H1 (cell line): Measurements from ENCODE around the gene PRKAG1. TPM values are rescaled to one million over a fixed set of nuclear protein-coding genes. Genes with fewer than 3 reads are reported as not detected.
A peak's percentile ranks its signal among the peaks of the same experiment; 100 is the strongest.

Experiments used
- CTCF ChIA-PET: fragments of 300-600 bp; sonication (Branson Sonifier 250); formaldehyde crosslinking; loops from one replicate; lab custom pipeline; 2021; ENCODE audit not compliant: partially characterized antibody; lab: Charles Lee
- POLR2A ChIA-PET: fragments of 300-600 bp; sonication (Branson Sonifier 250); formaldehyde crosslinking; loops from one replicate; lab custom pipeline; 2021; ENCODE audit warnings: inconsistent platforms; ENCODE audit not compliant: partially characterized antibody; lab: Charles Lee
- DNase-seq, 2 experiments: peaks; one replicate each; pipeline versions ENCODE4 v3.0.0 to v3.0.0-alpha.2; 2010 to 2022; ENCODE audit warnings: low spot score in 2 of 2, low read depth in 1 of 2, mixed read lengths in 1 of 2
- FAIRE-seq: peaks from 2 replicates; lab custom pipeline; 2011; peaks lifted over from hg19 to GRCh38; lab: Jason Lieb, UNC
- H2AFZ ChIP-seq: 2 replicates; pipeline ENCODE4 v1.8.1; 2012; ENCODE audit warnings: low read length, inconsistent platforms
- H2AK5ac ChIP-seq: 2 replicates; pipeline ENCODE4 v1.6.1; 2013; ENCODE audit warnings: low read depth, low read length
- H2BK120ac ChIP-seq: replicated peaks from 2 replicates; pipeline ENCODE3; 2013; ENCODE audit warnings: low read depth, low read length, inconsistent platforms
- H2BK12ac ChIP-seq: 2 replicates; pipeline ENCODE4 v1.6.1; 2013; ENCODE audit warnings: low read depth, low read length
- H2BK15ac ChIP-seq: 2 replicates; pipeline ENCODE4 v1.6.1; 2013; ENCODE audit warnings: low read length
- H2BK20ac ChIP-seq: 2 replicates; pipeline ENCODE4 v1.6.1; 2013; ENCODE audit warnings: low read length
- H2BK5ac ChIP-seq: 2 replicates; pipeline ENCODE4 v1.6.1; 2013; ENCODE audit warnings: low read depth, low read length
- H3K14ac ChIP-seq: 2 replicates; pipeline ENCODE4 v1.6.1; 2013; ENCODE audit warnings: inconsistent platforms; ENCODE audit not compliant: insufficient read length
- H3K18ac ChIP-seq: 2 replicates; pipeline ENCODE4 v1.6.1; 2013; ENCODE audit warnings: low read length; ENCODE audit errors: extremely low read depth
- H3K23ac ChIP-seq: 2 replicates; pipeline ENCODE4 v1.6.1; 2013; ENCODE audit warnings: inconsistent platforms; ENCODE audit not compliant: insufficient read length
- H3K23me2 ChIP-seq: 2 replicates; pipeline ENCODE4 v1.6.1; 2013; ENCODE audit warnings: low read depth, low read length
- H3K27ac ChIP-seq: 2 replicates; pipeline ENCODE4 v1.6.1; 2011; ENCODE audit warnings: low read depth, low read length, inconsistent platforms
- H3K27me3 ChIP-seq, 4 experiments: replicated peaks in 1 of 4; 1 replicate in 1 of 4; 2 replicates in 3 of 4; pipeline versions ENCODE4 v1.6.1 to v1.8.1; 2011 to 2013; ENCODE audit warnings: low read length in 3 of 4, mild to moderate bottlenecking in 3 of 4, inconsistent platforms in 2 of 4, mixed read lengths in 2 of 4, moderate library complexity in 1 of 4; ENCODE audit not compliant: control insufficient read depth in 3 of 4, insufficient read depth in 3 of 4; ENCODE audit errors: extremely low read depth in 1 of 4
- H3K36me3 ChIP-seq, 4 experiments: 2 replicates each; pipeline versions ENCODE4 v1.6.1 to v1.8.1; 2011 to 2013; ENCODE audit warnings: mild to moderate bottlenecking in 4 of 4, low read length in 3 of 4, moderate library complexity in 2 of 4, control low read depth in 1 of 4, inconsistent platforms in 1 of 4; ENCODE audit not compliant: insufficient read depth in 4 of 4, control insufficient read depth in 2 of 4
- H3K4ac ChIP-seq: replicated peaks from 2 replicates; pipeline ENCODE3; 2013; ENCODE audit warnings: low read length, low read depth, mixed read lengths, inconsistent platforms; ENCODE audit not compliant: insufficient read length
- H3K4me1 ChIP-seq, 4 experiments: replicated peaks in 1 of 4; 1 replicate in 1 of 4; 2 replicates in 3 of 4; pipeline versions ENCODE4 v1.6.1 to v1.8.1; 2011 to 2013; ENCODE audit warnings: low read length in 3 of 4, inconsistent platforms in 2 of 4, mixed read lengths in 1 of 4; ENCODE audit not compliant: insufficient read depth in 4 of 4, control insufficient read depth in 3 of 4
- H3K4me2 ChIP-seq, 2 experiments: 2 replicates each; pipeline versions ENCODE4 v1.6.1 to v1.8.1; 2011 to 2013; ENCODE audit warnings: low read depth in 2 of 2, low read length in 2 of 2, control low read depth in 1 of 2, inconsistent platforms in 1 of 2, mild to moderate bottlenecking in 1 of 2; ENCODE audit not compliant: insufficient read depth in 1 of 2
- H3K4me3 ChIP-seq, 4 experiments: fragments of 200-600, 300-600 bp in 1 of 4; sonication (generic), shearing (Covaris generic), sonication (Bioruptor Twin) in 1 of 4; 2 replicates each; pipeline versions ENCODE4 v1.5.1 to v1.8.1; 2011 to 2016; ENCODE audit warnings: low read length in 4 of 4, low read depth in 3 of 4, control low read depth in 2 of 4, inconsistent platforms in 2 of 4, mild to moderate bottlenecking in 2 of 4, mixed read lengths in 1 of 4, moderate library complexity in 1 of 4; ENCODE audit not compliant: insufficient read depth in 2 of 4; ENCODE audit errors: extremely low read depth in 1 of 4
- H3K56ac ChIP-seq: replicated peaks from 2 replicates; pipeline ENCODE3; 2013; ENCODE audit warnings: low read depth, mild to moderate bottlenecking, mixed read lengths, low read length, inconsistent platforms; ENCODE audit not compliant: insufficient read length
- H3K79me1 ChIP-seq: 2 replicates; pipeline ENCODE4 v1.6.1; 2013; ENCODE audit warnings: low read depth, low read length, control low read depth
- H3K79me2 ChIP-seq, 2 experiments: 2 replicates each; pipeline versions ENCODE4 v1.6.1 to v1.8.1; 2012 to 2013; ENCODE audit warnings: low read length in 2 of 2, mild to moderate bottlenecking in 2 of 2, inconsistent platforms in 1 of 2; ENCODE audit not compliant: insufficient read depth in 2 of 2, control insufficient read depth in 1 of 2
- H3K9ac ChIP-seq, 4 experiments: replicated peaks in 1 of 4; 1 replicate in 1 of 4; 2 replicates in 3 of 4; pipeline versions ENCODE4 v1.6.1 to v1.8.1; 2011 to 2013; ENCODE audit warnings: low read depth in 3 of 4, low read length in 3 of 4, control low read depth in 2 of 4, mild to moderate bottlenecking in 2 of 4, moderate library complexity in 2 of 4, inconsistent platforms in 1 of 4; ENCODE audit errors: extremely low read depth in 1 of 4
- H3K9me3 ChIP-seq, 2 experiments: 2 replicates each; pipeline versions ENCODE4 v1.6.1 to v1.8.1; 2012 to 2013; ENCODE audit warnings: mild to moderate bottlenecking in 2 of 2, moderate library complexity in 2 of 2, control low read depth in 1 of 2, inconsistent platforms in 1 of 2, low read depth in 1 of 2, low read length in 1 of 2, mixed read lengths in 1 of 2; ENCODE audit not compliant: insufficient read depth in 2 of 2
- H4K20me1 ChIP-seq, 2 experiments: replicated peaks in 1 of 2; 2 replicates each; pipeline versions ENCODE3 to v1.8.1; 2011 to 2013; ENCODE audit warnings: inconsistent platforms in 2 of 2, low read length in 2 of 2, mild to moderate bottlenecking in 1 of 2; ENCODE audit not compliant: insufficient read depth in 2 of 2, control insufficient read depth in 1 of 2
- H4K5ac ChIP-seq: 2 replicates; pipeline ENCODE4 v1.6.1; 2013; ENCODE audit warnings: low read length, low read depth, mixed read lengths, inconsistent platforms; ENCODE audit not compliant: insufficient read length
- H4K8ac ChIP-seq: 2 replicates; pipeline ENCODE4 v1.8.0; 2013; ENCODE audit warnings: mild to moderate bottlenecking, moderate library complexity, low read length, inconsistent platforms; ENCODE audit not compliant: insufficient read depth; ENCODE audit errors: extremely low read depth
- H4K91ac ChIP-seq: replicated peaks from 2 replicates; pipeline ENCODE3; 2013; ENCODE audit warnings: low read length, mixed read lengths, inconsistent platforms; ENCODE audit not compliant: insufficient read length
- ASH2L ChIP-seq: fragments of 200-600, 300-600 bp; sonication (generic); IDR thresholded peaks from one replicate; pipeline ENCODE4 v1.7.1; 2017; ENCODE audit warnings: low read length
- BACH1 ChIP-seq: IDR thresholded peaks from 2 replicates; pipeline ENCODE4 v1.6.1; 2012; ENCODE audit warnings: low read length, improper control_type of control experiment
- BCL11A ChIP-seq, 2 experiments: IDR thresholded peaks; one replicate each; pipeline ENCODE4 v1.6.1; 2011; ENCODE audit warnings: low read depth in 2 of 2, low read length in 2 of 2, mild to moderate bottlenecking in 2 of 2
- HDAC2 ChIP-seq, 2 experiments: fragments of 300-600 bp in 1 of 2; sonication (generic) in 1 of 2; IDR thresholded peaks; 2 replicates each; pipeline ENCODE4 v1.6.1; 2011 to 2012; ENCODE audit warnings: low read depth in 2 of 2, low read length in 2 of 2, mild to moderate bottlenecking in 2 of 2, moderate library complexity in 2 of 2, borderline replicate concordance in 1 of 2, inconsistent platforms in 1 of 2
- KDM4A ChIP-seq: IDR thresholded peaks from one replicate; pipeline ENCODE4 v1.7.1; 2012; ENCODE audit warnings: low read depth, mild to moderate bottlenecking, moderate library complexity, low read length, inconsistent platforms; ENCODE audit not compliant: severe bottlenecking
- SIX5 ChIP-seq: IDR thresholded peaks from 2 replicates; pipeline ENCODE4 v1.6.1; 2011; ENCODE audit warnings: mild to moderate bottlenecking, low read depth, low read length
- SP1 ChIP-seq: IDR thresholded peaks from 2 replicates; pipeline ENCODE4 v1.6.1; 2011; ENCODE audit warnings: low read depth, low read length
- TAF1 ChIP-seq: IDR thresholded peaks from 2 replicates; pipeline ENCODE4 v1.6.1; 2011; ENCODE audit warnings: mild to moderate bottlenecking, low read depth, low read length
- TAF7 ChIP-seq: optimal IDR thresholded peaks from 2 replicates; pipeline ENCODE3; 2011; ENCODE audit warnings: low read depth, mild to moderate bottlenecking, inconsistent platforms, low read length, moderate library complexity, borderline replicate concordance
- YY1 ChIP-seq: IDR thresholded peaks from 2 replicates; pipeline ENCODE4 v1.6.1; 2011; ENCODE audit warnings: low read depth, mild to moderate bottlenecking, low read length
- WGBS, 2 experiments: shearing (Covaris generic) in 1 of 2; methylation state at CpG; one replicate each; pipeline versions ENCODE4 v1.1.6 to v1.1.7; 2013 to 2015; ENCODE audit warnings: low lambda C conversion rate in 2 of 2, mixed read lengths in 2 of 2, inconsistent platforms in 1 of 2, low coverage in 1 of 2, missing lambda C conversion rate in 1 of 2; ENCODE audit not compliant: insufficient replicate concordance in 2 of 2, insufficient coverage in 1 of 2, insufficient read length in 1 of 2; ENCODE audit errors: extremely low coverage in 1 of 2, missing lambda C conversion rate in 1 of 2; 5-methylcytosine and 5-hydroxymethylcytosine counted together
- polyA plus RNA-seq, 7 experiments: library from polyadenylated mRNA; depleted of rRNA in 3 of 7; stranded (reverse) in 5 of 7; unstranded in 2 of 7; fragments of >200 nt in 5 of 7; fragments of 200-250 nt in 2 of 7; gene quantifications; 1 replicate in 5 of 7; 2 replicates in 1 of 7; 4 replicates in 1 of 7; pipeline versions ENCODE4 v1.2.1 to v1.2.3, GENCODE V29; 2011 to 2013; ENCODE audit warnings: missing spikeins in 2 of 7, mixed read lengths in 2 of 7
- total RNA-seq: library from RNA; stranded (reverse); fragmentation: NEBNext Ultra II Directional; extraction: Animal tissue kit (Norgen Biotek cat#: 25700); gene quantifications from 2 replicates; pipeline ENCODE4 v1.2.1, GENCODE V29; 2021

The PRKAG1 gene
- total and polyA plus RNA-seq, 2 of the 8 experiments (the other 6 are each of a cell fraction or from before 2014, with no cell fraction given): 38.6 to 57.5 TPM

GRCh38 chr12:48957141-48958048, 61.2 kb downstream of the PRKAG1 start, which contains the start of gene ARF3:
Gene ARF3, minus strand, starts transcription at chr12:48957487. Its CDS starts 16,392 bp downstream, at chr12:48941095.
- Histone ChIP-seq H3K23me2 (peaks cover 9% of the 10 kb centered on the region; the same call in 1 of the 2 replicates), H3K4me1 (peaks cover 5 to 14% (median 8%) of the 10 kb centered on the region in 4 experiments; a peak in 6 of 7 replicates), H4K20me1 (peaks cover 12 to 30% of the 10 kb centered on the region in 2 experiments), H2BK12ac (peak within 1 kb of the TSS; percentile 35), H3K18ac (peak within 1 kb of the TSS; percentile 60), H3K14ac (no peak within 1 kb of the TSS), H3K4me2 (peak within 1 kb of the TSS; percentile 97 to 99), H2BK120ac (no peak within 1 kb of the TSS), H3K23ac (no peak within 1 kb of the TSS), H3K36me3 (peaks cover 3 to 27% (median 7%) of the 10 kb centered on the region in 4 experiments; a peak in 5 of 8 replicates), H4K91ac (peak within 1 kb of the TSS; percentile 89), H4K8ac (peak within 1 kb of the TSS; percentile 93; the same call in 1 of the 2 replicates), H3K79me1 (peaks cover 8% of the 10 kb centered on the region; the same call in 1 of the 2 replicates), H2BK15ac (no peak within 1 kb of the TSS), H3K9me3 (no peaks in the 10 kb centered on the region), H4K5ac (peak within 1 kb of the TSS; percentile 88), H3K27ac (peak within 1 kb of the TSS; percentile 86), H3K56ac (peak within 1 kb of the TSS; percentile 89), H2AK5ac (no peak within 1 kb of the TSS), H3K27me3 (no peaks in the 10 kb centered on the region), H3K4ac (no peak within 1 kb of the TSS), H2AFZ (peak within 1 kb of the TSS; percentile 73; the same call in 1 of the 2 replicates), H2BK20ac (peak within 1 kb of the TSS; percentile 68; the same call in 1 of the 2 replicates), H3K79me2 (peaks cover 31 to 38% of the 10 kb centered on the region in 2 experiments), H3K9ac (peak within 1 kb of the TSS; percentile 63 to 89 (median 82)), H2BK5ac (peak within 1 kb of the TSS; percentile 94), H3K4me3 (peak within 1 kb of the TSS; percentile 93 to 97 (median 94))
- CTCF ChIA-PET: interaction anchor here (0.6 to 40.8 kb wide), 11 partner anchors 9 to 142 kb away, joined by 3 to 1336 read pairs (median 5); partner anchors contain the start of genes DDN, FKBP11 and WNT1
- POLR2A ChIA-PET: interaction anchor here (0.7 to 6.7 kb wide), 26 partner anchors 9 to 1632 kb away, joined by 3 to 77 read pairs (median 4); partner anchors contain the start of genes DDX23, FKBP11 and RND1
- no peak for FAIRE-seq
- WGBS, 2 experiments: 2% methylated on average over 44 of the region's 58 CpGs; no CpG with 5 or more reads in 1 of the 2 experiments
- DNase-seq: peak; percentile 82 to 96
- TF ChIP-seq BACH1 (no peak; the same call in 1 of the 2 replicates), YY1 (0 out of 2 replicates have a peak, but pooled peaks have one; percentile 14), KDM4A (peak; percentile 100), BCL11A (IDR thresholded peaks at IDR 0.05; ENCODE audit: low read depth in 2 of 2, low read length in 2 of 2) (no peak), ASH2L (peak; percentile 4), SIX5 (0 out of 2 replicates have a peak, but pooled peaks have one; percentile 5), SP1 (peak; percentile 16; the same call in 1 of the 2 replicates), HDAC2 (IDR thresholded peaks at IDR 0.05; ENCODE audit: borderline replicate concordance in 1 of 2, low read depth in 2 of 2, low read length in 2 of 2) (peak in 1 of 2 experiments; percentile 19; a peak in 1 of 4 replicates), TAF1 (peak; percentile 85), TAF7 (peak; percentile 68)
